ENCODE measurements around the gene HMGB4. TPM values are rescaled to one million over a fixed set of nuclear protein-coding genes. Genes with fewer than 3 reads are reported as not detected.

HMGB4 gene, protein sequence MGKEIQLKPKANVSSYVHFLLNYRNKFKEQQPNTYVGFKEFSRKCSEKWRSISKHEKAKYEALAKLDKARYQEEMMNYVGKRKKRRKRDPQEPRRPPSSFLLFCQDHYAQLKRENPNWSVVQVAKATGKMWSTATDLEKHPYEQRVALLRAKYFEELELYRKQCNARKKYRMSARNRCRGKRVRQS
- total RNA-seq = not detected

DNA sequence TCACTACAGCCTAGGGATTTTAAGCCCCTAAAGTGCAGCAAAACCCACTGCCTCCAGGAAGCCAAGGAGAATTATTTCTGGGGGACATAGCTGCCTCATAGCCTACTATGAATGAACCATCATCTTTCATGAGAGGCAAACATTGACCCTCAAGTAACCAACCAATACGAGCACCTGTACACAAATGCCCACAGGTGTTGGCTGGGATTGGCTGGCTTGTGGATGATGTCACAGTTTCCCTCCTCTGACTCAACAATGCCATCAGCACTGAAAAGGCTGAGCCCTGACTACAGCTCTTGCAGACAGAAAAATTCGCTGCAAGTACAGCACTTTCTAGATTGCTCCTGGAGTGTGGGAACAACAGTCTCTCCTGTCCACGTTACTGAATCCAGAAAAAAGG lies at the start of gene HMGB4:
Gene HMGB4, plus strand, starts transcription at position 301 of the 400 bp plus-strand sequence. CDS start 113 bp downstream, outside the sequence.
- H3K36me3 ChIP-seq = no peaks in the 10 kb centered on the region
- peaks cover 0 to 7% (median 0%) of the 10 kb centered on the region in 3 donors for H3K9me3 ChIP-seq
- TF ChIP-seq POLR2A (IDR thresholded peaks at IDR 0.05) = no peak
- TF ChIP-seq, protein P1, sequence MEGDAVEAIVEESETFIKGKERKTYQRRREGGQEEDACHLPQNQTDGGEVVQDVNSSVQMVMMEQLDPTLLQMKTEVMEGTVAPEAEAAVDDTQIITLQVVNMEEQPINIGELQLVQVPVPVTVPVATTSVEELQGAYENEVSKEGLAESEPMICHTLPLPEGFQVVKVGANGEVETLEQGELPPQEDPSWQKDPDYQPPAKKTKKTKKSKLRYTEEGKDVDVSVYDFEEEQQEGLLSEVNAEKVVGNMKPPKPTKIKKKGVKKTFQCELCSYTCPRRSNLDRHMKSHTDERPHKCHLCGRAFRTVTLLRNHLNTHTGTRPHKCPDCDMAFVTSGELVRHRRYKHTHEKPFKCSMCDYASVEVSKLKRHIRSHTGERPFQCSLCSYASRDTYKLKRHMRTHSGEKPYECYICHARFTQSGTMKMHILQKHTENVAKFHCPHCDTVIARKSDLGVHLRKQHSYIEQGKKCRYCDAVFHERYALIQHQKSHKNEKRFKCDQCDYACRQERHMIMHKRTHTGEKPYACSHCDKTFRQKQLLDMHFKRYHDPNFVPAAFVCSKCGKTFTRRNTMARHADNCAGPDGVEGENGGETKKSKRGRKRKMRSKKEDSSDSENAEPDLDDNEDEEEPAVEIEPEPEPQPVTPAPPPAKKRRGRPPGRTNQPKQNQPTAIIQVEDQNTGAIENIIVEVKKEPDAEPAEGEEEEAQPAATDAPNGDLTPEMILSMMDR (IDR thresholded peaks at IDR 0.05) = no peak
- H3K4me3 ChIP-seq = no peak within 1 kb of the TSS
- DNase-seq = no peak
- WGBS, 2 donors = 75 to 83% methylated on average over 2 of the region's 3 CpGs
- peaks cover 0 to 7% (median 5%) of the 10 kb centered on the region in 3 donors for H3K4me1 ChIP-seq
- H3K27ac ChIP-seq = no peak within 1 kb of the TSS
- peaks cover 0 to 26% (median 0%) of the 10 kb centered on the region in 4 donors for H3K27me3 ChIP-seq
- intact Hi-C loops (cut with DNase I) = no loop called here

DNA sequence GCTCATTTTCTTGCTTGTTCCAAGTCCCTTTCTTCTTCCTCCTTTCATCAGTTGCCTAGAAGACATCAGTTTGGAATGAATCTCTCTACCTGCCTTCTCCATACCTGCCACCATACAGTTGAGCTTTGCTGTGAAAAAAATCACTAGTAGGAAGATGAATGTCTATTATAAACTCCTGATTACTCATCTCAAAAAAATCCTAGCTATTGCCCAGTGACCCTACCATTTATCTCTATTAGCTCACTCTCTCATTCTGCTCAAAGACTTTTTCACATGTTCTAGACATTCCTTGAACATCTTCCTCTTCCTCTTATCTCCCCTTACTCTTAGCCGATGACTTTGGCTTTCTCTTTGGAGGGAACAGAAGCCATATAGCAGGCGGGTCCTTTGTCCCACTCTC lies 49.7 kb upstream of the HMGB4 start:
- TF ChIP-seq POLR2A (IDR thresholded peaks at IDR 0.05) = no peak
- TF ChIP-seq, protein P1 (IDR thresholded peaks at IDR 0.05) = no peak
- H3K27me3 ChIP-seq = peaks cover 0 to 2% (median 0%) of the 10 kb centered on the region in 4 donors
- no peak overlapping the region for H3K4me3 ChIP-seq
- H3K27ac ChIP-seq = no peak overlapping the region
- H3K36me3 ChIP-seq = no peaks in the 10 kb centered on the region
- intact Hi-C loops (cut with DNase I) = no loop called here
- no peak for DNase-seq
- H3K4me1 ChIP-seq = peaks cover 0 to 12% (median 0%) of the 10 kb centered on the region in 3 donors
- no peaks in the 10 kb centered on the region for H3K9me3 ChIP-seq
- WGBS, 2 donors = 78 to 96% methylated on average over 2 of the region's 2 CpGs

GRCh38 chr1:33815061-33815460 lies 48.8 kb upstream of the HMGB4 start:
- TF ChIP-seq, protein P1 (IDR thresholded peaks at IDR 0.05) = no peak
- no peak for TF ChIP-seq POLR2A (IDR thresholded peaks at IDR 0.05)
- H3K4me1 ChIP-seq = peaks cover 0 to 12% (median 0%) of the 10 kb centered on the region in 3 donors
- DNase-seq = no peak
- peaks cover 0 to 2% (median 0%) of the 10 kb centered on the region in 4 donors for H3K27me3 ChIP-seq
- no peaks in the 10 kb centered on the region for H3K36me3 ChIP-seq
- intact Hi-C loops (cut with DNase I) = no loop called here
- H3K4me3 ChIP-seq = no peak overlapping the region
- WGBS, 2 donors = 12 to 28% methylated on average over 4 of the region's 4 CpGs
- H3K9me3 ChIP-seq = no peaks in the 10 kb centered on the region
- no peak overlapping the region for H3K27ac ChIP-seq

GRCh38 chr1:33818071-33818470 lies 45.8 kb upstream of the HMGB4 start:
- 46 to 48% methylated on average over 3 of the region's 3 CpGs for WGBS, 2 donors
- H3K27ac ChIP-seq = no peak overlapping the region
- no peaks in the 10 kb centered on the region for H3K9me3 ChIP-seq
- H3K4me3 ChIP-seq = no peak overlapping the region
- peaks cover 0 to 11% (median 0%) of the 10 kb centered on the region in 4 donors for H3K27me3 ChIP-seq
- TF ChIP-seq, protein P1 (IDR thresholded peaks at IDR 0.05) = no peak
- TF ChIP-seq POLR2A (IDR thresholded peaks at IDR 0.05) = no peak
- no peaks in the 10 kb centered on the region for H3K36me3 ChIP-seq
- H3K4me1 ChIP-seq = peaks cover 0 to 12% (median 0%) of the 10 kb centered on the region in 3 donors
- no peak for DNase-seq
- intact Hi-C loops (cut with DNase I) = no loop called here

DNA sequence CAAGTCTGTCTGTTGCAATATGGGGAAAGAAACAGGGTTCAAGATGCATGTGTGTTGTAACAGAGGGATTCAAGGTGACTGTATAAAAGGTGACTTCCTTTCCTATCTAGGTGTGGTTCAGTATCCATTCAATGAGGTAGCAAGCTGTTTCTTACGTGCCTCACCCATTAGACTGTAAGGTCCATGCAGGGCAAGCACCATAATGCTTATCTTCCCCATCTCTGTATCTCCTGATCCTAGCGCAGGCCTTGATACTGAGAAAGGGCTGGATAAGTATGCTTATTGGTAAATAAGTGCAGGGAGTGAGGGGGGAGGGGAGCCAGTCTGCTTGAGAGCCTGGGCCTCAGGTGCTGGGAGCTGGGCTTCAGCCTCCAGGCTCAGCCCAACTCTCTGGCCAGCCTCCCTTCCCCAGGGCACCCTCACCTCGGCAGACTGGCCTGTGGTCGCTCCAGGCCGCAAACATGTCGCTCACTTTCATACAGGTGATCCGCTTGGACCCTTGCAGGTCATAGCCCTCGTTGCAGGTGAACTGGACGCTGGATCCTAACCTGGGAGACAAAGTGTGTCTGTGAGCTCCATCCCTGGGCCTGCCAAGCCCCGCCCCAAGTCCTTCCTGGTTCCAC lies 44.5 kb upstream of the HMGB4 start:
- DNase-seq = no peak
- peaks cover 0 to 11% (median 0%) of the 10 kb centered on the region in 3 donors for H3K4me1 ChIP-seq
- peaks cover 0 to 15% (median 0%) of the 10 kb centered on the region in 4 donors for H3K27me3 ChIP-seq
- no peak overlapping the region for H3K4me3 ChIP-seq
- H3K9me3 ChIP-seq = no peaks in the 10 kb centered on the region
- 75 to 76% methylated on average over 7 to 9 of the region's 10 CpGs for WGBS, 2 donors
- no peaks in the 10 kb centered on the region for H3K36me3 ChIP-seq
- TF ChIP-seq, protein P1 (IDR thresholded peaks at IDR 0.05) = no peak
- no peak for TF ChIP-seq POLR2A (IDR thresholded peaks at IDR 0.05)
- intact Hi-C loops (cut with DNase I) = no loop called here
- no peak overlapping the region for H3K27ac ChIP-seq

All from esophagus squamous epithelium (tissue), 5 donors.